Right lobe of liver (tissue), 6 donors: ENCODE measurements around the gene HOXB8. TPM values are rescaled to one million over a fixed set of nuclear protein-coding genes. Genes with fewer than 3 reads are reported as not detected.

ENCODE experiments used
- ATAC-seq, 4 donors: fragments of 200-7000 bp; cut with Tn5 transposase; one replicate each; pipeline ENCODE4 v1.9.1; 2020; ENCODE audit warnings: mild to moderate bottlenecking in 4 of 4, moderate library complexity in 4 of 4
- DNase-seq, 3 donors: peaks; one replicate each; pipeline ENCODE4 v3.0.0-alpha.2; 2020
- H3K27ac ChIP-seq, 3 donors: fragments of 200-600 bp; one replicate each; pipeline ENCODE4 v1.8.0; 2022
- H3K27me3 ChIP-seq, 2 donors: fragments of 200-600 bp; one replicate each; pipeline ENCODE4 v1.8.0; 2022
- H3K36me3 ChIP-seq, 4 donors: fragments of 200-600 bp; sonication (generic) in 1 of 4; one replicate each; pipeline versions ENCODE4 v1.5.1 to v1.8.0; 2017 to 2022; ENCODE audit warnings: control low read depth in 1 of 4
- H3K4me1 ChIP-seq, 4 donors: fragments of 200-600 bp; sonication (generic) in 1 of 4; one replicate each; pipeline versions ENCODE4 v1.5.1 to v1.8.0; 2017 to 2022; ENCODE audit warnings: control low read depth in 1 of 4
- H3K4me3 ChIP-seq, 3 donors: fragments of 200-600 bp; one replicate each; pipeline ENCODE4 v1.8.0; 2022
- H3K9me3 ChIP-seq, 4 donors: fragments of 200-600 bp; sonication (generic) in 1 of 4; one replicate each; pipeline versions ENCODE4 v1.5.1 to v1.8.0; 2017 to 2022; ENCODE audit warnings: control low read depth in 1 of 4
- CTCF ChIP-seq, 4 donors: fragments of 200-600 bp in 3 of 4; fragments of 450-650 bp in 1 of 4; IDR thresholded peaks; one replicate each; pipeline versions ENCODE4 v1.5.1 to v1.8.0; 2016 to 2022; ENCODE audit warnings: antibody characterized with exemption in 4 of 4, mild to moderate bottlenecking in 2 of 4
- POLR2A ChIP-seq: fragments of 450-650 bp; IDR thresholded peaks from one replicate; pipeline ENCODE4 v1.6.1; 2017; ENCODE audit warnings: antibody characterized with exemption, mild to moderate bottlenecking
- WGBS: methylation state at CpG from one replicate; pipeline ENCODE4 v1.1.6; 2018; ENCODE audit warnings: low coverage, low lambda C conversion rate; ENCODE audit not compliant: insufficient coverage; ENCODE audit errors: missing lambda C conversion rate; 5-methylcytosine and 5-hydroxymethylcytosine counted together
- intact Hi-C, 2 donors: fragments of 100-400 bp; cut with DNase I; formaldehyde crosslinking; loops; one replicate each; pipeline versions ENCODE4 v1.11.2 to v1.14.1; 2022
- total RNA-seq, 6 experiments: library from RNA; depleted of rRNA in 2 of 6; stranded (reverse); fragments of >200 nt in 2 of 6; fragmentation: NEBNext Ultra II Directional in 3 of 6; extraction: Animal tissue kit (Norgen Biotek cat#: 25700) in 3 of 6; gene quantifications; one replicate each; pipeline versions ENCODE4 v1.1.0 to v1.2.4, GENCODE V29; 2016 to 2023
- donor health status: DM: no; HTN: yes; CAD: no.
- donor health status: DM: no; HTN: no; CAD: no.
- donor health status: DM: no; HTN: no; CAD: no.
- donor health status: DM: no; HTN: yes; CAD: no.
- donor health status: DM: no; HTN: yes; CAD: no.

Gene HOXB8
- total RNA-seq, 6 experiments from 2014 or later = not detected

- peaks cover 18 to 80% of the 10 kb centered on the region in 2 donors for H3K27me3 ChIP-seq
- intact Hi-C loops = no loop called here
- H3K4me3 ChIP-seq = no peak overlapping the region
- TF ChIP-seq CTCF (IDR thresholded peaks at IDR 0.05) (no peak), POLR2A (no peak)
- H3K4me1 ChIP-seq = no peaks in the 10 kb centered on the region
- 29% methylated on average over 12 of the region's 35 CpGs for WGBS
- H3K27ac ChIP-seq = no peak overlapping the region
- DNase-seq = no peak
- H3K36me3 ChIP-seq = no peaks in the 10 kb centered on the region
- ATAC-seq = no peak
- H3K9me3 ChIP-seq = no peaks in the 10 kb centered on the region
Measured at GRCh38 chr17:48633266-48633677, 18.2 kb upstream of the HOXB8 start.

DNA sequence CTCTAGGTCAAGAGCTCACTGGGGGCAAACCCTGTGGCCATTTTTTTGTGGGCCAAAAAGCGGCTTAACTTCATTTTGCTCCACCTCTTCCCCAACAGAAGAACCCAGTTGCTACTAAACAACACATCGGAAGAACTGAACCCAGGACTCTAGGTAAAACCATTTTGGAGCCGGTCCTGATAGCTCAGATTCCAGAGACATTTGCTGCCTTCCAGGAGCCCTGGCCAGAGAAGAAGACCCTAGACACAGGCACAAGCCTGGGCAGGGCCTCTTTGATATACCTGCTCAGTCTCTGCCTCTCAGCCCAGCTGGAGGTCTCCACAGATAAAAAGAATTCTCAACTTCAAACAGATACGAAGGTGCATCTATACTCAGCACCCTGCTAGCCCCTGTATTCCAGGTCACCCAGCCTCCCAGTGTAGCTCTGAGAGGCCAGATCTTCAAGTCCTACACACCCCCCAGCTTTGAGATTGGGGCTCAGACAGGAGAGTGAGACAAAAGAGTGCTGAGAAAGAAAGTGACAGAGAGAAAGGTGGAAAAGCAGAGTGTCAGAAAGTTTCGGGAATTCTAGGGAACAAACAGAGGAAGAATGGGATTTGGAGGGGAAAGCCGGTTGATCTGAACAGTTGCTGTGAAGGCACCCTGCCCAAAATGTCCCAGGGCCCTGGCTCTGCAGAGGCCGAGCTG is 17.6 kb upstream of the HOXB8 start:
- no peak for ATAC-seq
- TF ChIP-seq POLR2A = no peak
- TF ChIP-seq CTCF (IDR thresholded peaks at IDR 0.05) = no peak
- H3K4me1 ChIP-seq = no peaks in the 10 kb centered on the region
- intact Hi-C loops = no loop called here
- no peaks in the 10 kb centered on the region for H3K36me3 ChIP-seq
- peaks cover 18 to 84% of the 10 kb centered on the region in 2 donors for H3K27me3 ChIP-seq
- no peak overlapping the region for H3K27ac ChIP-seq
- WGBS = 27% methylated on average over 6 of the region's 7 CpGs
- DNase-seq = no peak
- H3K4me3 ChIP-seq = no peak overlapping the region
- no peaks in the 10 kb centered on the region for H3K9me3 ChIP-seq

DNA sequence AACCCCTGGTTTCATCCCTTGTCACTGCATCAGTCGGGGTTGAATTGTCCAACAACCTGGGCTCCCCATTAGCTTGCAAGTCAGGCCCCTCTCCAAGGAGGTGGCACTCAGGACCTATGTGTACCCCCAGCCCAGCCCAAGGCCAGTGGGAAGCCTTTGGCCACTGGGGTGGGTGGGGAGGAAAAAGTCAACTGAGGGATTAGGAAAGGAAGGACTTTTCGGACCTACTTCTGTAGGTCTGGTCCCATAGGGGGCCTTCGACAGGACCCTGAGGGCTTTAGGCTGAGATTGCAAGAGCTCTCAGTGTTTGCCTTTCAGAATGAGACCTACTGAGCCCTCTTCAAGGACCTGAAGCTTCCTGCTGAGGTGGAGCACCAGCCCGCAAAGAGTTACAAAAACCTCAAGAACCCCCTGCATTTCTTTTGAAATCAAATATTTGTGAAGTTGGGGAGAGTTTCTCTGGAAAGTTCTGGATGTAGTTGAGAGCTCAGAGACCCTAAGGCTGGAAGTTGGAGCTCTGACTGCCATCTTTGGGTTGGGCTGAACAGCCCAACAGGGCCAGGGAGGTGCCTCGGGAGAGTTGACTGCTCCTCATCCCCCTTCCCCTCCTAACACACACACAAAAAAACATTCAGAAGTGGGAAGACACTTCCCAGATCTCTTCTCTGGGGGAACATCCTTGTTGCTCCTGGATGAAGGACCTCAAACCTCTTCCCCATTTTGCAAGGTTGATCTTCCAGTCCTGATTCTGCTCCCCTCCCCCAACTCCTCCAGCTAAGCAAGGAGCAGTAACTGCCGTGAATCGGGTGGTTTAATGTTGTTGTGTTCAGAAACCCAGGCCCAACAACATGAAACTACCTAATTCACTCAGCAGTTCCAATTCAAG is 16.8 kb upstream of the HOXB8 start:
- 16% methylated on average over 5 of the region's 7 CpGs for WGBS
- no peak for ATAC-seq
- Histone ChIP-seq H3K9me3 (no peaks in the 10 kb centered on the region), H3K27ac (no peak overlapping the region), H3K4me3 (no peak overlapping the region), H3K36me3 (no peaks in the 10 kb centered on the region), H3K4me1 (no peaks in the 10 kb centered on the region), H3K27me3 (peaks cover 26 to 82% of the 10 kb centered on the region in 2 donors)
- intact Hi-C loops = no loop called here
- no peak for DNase-seq
- TF ChIP-seq CTCF (IDR thresholded peaks at IDR 0.05) (no peak), POLR2A (no peak)

- no peaks in the 10 kb centered on the region for H3K9me3 ChIP-seq
- no peak overlapping the region for H3K4me3 ChIP-seq
- TF ChIP-seq POLR2A = no peak
- no peak overlapping the region for H3K27ac ChIP-seq
- no peaks in the 10 kb centered on the region for H3K36me3 ChIP-seq
- H3K4me1 ChIP-seq = peaks cover 0 to 4% (median under 1%) of the 10 kb centered on the region in 4 donors
- WGBS = 7% methylated on average over 10 of the region's 15 CpGs
- DNase-seq = no peak
- no peak for ATAC-seq
- H3K27me3 ChIP-seq = peaks cover 22 to 81% of the 10 kb centered on the region in 2 donors
- intact Hi-C loops = no loop called here
Measured at GRCh38 chr17:48630925-48631692, 16.0 kb upstream of the HOXB8 start.
